T-helper 1 cell (primary cell): ENCODE data around the gene NPSR1.
"Not testable (repeated sequence)": the region's sequence is repeated elsewhere in the genome, so short reads cannot be mapped to it uniquely, and the experiment has no call there.

ENCODE experiments used
- DNase-seq, 5 donors: peaks; one replicate each; pipeline ENCODE4 v3.0.0-alpha.2; 2012 to 2020

NPSR1 gene

DNA sequence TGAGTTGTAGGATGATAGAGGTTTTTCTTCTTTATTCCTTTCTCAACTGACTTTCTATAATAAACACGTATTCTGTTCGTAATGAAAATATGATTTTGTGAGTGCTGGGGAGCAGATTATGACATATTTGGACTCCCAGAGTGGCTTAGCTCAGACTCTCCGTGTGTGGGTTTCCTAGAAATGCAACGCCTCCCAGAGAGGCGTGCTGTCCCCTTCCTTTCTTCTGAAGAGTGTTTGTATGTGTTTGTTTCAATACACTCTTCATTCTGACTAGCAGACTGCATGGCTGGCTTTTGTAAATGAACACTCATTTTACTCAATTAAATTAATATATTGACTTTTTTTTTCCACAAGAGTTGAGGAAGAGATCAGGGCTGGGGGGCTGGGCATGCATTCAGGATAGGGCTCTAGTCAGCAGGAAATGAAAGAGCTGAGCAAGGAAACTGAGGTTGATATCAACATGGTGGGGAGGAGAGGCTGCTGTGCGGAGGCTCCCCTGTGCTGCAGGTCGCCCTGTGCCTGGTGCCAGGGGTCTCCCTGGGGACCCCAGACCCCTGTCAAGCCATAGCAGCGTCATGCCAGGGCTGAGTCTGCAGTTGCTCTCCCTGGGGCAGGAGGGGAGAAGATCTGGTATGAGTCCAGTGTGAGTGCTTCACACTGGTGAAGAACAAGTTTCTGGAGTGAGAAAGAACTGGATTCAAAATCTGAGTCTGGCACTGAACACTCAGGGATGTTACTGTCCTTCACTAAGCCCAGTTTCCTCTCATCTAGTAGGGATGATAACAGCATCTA is 221.1 kb downstream of the NPSR1 start:
- not testable (repeated sequence) for DNase-seq

DNA sequence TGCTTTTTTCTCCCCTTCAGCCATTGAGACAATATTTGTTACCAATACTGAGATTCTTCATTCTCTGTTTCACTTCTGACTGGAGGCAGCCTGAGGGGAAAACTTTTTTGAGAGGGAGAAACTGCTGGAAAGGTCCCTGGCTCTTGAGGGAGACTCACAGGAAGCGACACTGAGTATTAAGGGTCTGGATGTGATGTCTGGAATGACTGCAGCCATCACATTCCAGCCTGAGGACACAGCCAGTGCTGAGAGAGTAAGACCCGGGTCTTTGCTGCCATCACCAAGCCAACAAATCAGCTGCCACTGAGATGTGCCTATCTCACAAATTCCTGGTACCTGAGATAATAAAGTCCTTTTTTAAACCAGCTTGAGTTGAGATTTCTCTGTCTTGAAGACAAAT is 221.9 kb downstream of the NPSR1 start:
- DNase-seq: no peak

DNA sequence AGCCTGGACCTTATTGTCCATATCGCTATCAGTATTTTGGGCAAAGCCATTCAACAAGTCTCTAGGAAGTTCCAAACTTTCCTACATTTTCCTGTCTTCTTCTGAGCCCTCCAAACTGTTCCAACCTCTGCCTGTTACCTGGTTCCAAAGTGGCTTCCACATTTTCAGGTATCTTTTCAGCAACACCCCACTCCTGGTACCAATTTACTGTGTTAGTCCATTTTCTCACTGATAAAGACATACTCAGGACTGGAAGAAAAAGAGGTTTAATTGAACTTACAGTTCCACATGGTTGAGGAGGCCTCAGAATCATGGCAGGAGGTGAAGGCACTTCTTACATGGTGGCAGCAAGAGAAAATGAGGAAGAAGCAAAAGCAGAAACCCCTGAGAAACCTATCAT is 225.8 kb downstream of the NPSR1 start:
- not testable (repeated sequence) for DNase-seq

DNA sequence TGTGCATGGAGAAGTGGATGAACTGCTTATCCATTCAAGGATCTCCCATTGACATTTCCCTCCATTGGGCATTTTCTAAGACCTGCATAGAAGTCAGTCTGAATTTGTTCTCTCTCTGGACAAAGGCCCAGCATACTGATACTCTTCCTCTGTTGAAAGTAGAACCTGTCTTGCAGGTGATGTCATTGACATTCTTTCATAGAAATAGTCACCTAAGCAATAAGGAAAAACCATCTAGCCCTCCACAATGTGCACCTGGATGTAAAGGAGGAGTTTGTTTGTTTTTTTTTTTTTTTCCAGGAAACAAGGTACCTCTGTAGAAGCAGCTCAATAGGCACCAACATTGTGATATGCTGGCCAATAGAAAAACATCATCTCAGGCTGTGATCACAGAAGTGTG is 228.8 kb downstream of the NPSR1 start:
- no peak for DNase-seq

DNA sequence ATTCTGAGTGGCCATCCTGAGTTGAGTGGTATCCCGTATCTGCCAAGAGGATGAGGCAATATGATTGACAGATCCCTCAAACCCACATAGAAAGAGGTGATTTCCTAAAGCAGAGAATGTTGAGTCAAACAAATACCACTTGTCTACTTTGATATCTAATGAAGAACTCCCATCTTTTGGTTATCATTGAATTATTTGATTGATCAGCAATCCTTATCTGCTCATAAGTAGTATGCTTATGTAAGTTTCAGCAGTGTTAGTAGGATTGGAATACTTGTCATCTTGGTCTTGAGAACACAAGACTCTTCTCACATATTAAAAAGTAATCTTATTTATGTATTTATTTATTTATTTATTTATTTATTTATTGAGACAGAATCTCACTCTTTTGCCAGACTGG is 231.9 kb downstream of the NPSR1 start:
- DNase-seq: no peak

DNA sequence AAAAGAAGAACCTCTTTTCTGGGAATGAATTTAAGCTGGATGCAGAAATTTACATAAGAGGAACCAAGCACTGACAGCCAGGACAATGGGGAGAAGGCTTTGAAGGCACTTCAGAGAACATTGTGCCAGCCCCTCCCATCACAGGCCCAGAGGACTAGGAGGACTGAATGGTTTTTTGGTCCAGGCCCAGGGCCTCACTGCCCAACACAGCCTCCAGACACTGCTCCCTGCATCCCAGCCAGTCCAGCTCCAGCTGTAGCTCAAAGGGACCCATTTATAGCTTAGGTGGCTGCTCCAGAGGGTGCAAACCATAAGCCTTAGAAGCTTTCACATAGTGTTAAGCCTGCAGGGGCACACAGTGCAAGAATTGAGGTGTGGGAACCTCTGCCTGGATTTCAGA is 237.2 kb downstream of the NPSR1 start:
- no peak for DNase-seq
